Renal pelvis (tissue), 4 donors: Measurements from ENCODE around the gene CRX. TPM values are rescaled to one million over a fixed set of nuclear protein-coding genes. Genes with fewer than 3 reads are reported as not detected.
"Not testable (repeated sequence)": the region's sequence is repeated elsewhere in the genome, so short reads cannot be mapped to it uniquely, and the experiment has no call there.

Source experiments
- DNase-seq: peaks from one replicate; pipeline ENCODE4 v3.0.0-alpha.2; 2013
- polyA plus RNA-seq, 3 donors: library from polyadenylated mRNA; unstranded; fragments of 120-200 nt; gene quantifications; one replicate each; pipeline ENCODE4 v1.2.1, GENCODE V29; 2013; ENCODE audit not compliant: insufficient read length in 3 of 3

Gene CRX
- polyA plus RNA-seq, 3 donors: 0.01 to 0.14 (median 0.06) TPM

DNA sequence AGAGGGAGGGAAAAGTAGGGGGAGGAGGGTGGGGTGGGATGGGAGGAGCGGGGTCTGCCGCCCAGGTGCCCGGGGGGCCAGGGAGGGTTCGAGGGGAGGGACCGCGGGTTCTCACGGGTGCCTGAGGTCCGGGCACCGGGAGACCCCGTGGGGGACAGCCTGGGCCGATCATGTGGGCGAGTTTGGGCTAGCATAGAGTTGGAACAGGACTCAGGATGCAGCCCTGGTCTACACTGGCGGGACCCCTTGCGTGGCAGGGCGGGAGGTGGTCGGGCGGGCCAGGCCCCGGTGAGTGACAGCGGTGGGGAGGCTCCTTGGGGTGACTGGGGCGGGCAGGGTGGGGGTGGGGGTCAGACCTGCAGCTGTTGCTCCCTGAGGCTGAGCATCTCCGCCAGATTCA lies 18.6 kb upstream of the CRX start:
- not testable (repeated sequence) for DNase-seq

GRCh38 chr19:47803671-47804070 lies 18.1 kb upstream of the CRX start:
- DNase-seq: not testable (repeated sequence)

DNA sequence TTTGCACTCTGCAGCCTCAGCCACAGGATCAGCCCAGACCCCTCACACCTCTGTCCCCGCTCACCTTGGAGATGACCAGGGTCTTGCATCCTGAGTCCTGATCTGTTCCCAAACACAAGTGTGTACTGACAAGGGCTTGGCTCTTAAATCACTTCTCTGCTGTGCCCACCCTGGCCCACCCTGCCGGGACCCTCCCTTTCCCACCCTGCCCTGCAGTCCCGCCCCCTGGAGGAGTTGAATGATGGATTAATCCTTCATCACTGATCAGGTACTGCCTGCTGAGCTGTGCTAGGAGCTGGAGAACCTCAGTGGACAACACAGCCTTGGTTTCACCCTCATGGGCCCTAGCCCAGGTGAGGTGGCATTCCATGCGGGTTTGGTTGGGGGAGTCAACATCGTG lies 17.3 kb upstream of the CRX start, which contains the start of gene TPRX1:
TPRX1 (minus strand) TSS at position 101 of the 400 bp plus-strand sequence; CDS start at position 89, 12 bp downstream.
- not testable (repeated sequence) for DNase-seq

- DNase-seq: no peak
These were observed 16.4 kb upstream of the CRX start for GRCh38 chr19:47805313-47805712.

- no peak for DNase-seq
These were observed 15.3 kb upstream of the CRX start for GRCh38 chr19:47806435-47806834.

- DNase-seq: peak; percentile 57
These were observed 8.3 kb upstream of the CRX start for GRCh38 chr19:47813304-47813994.

- no peak for DNase-seq
These were observed 7.8 kb upstream of the CRX start for GRCh38 chr19:47813995-47814328.

GRCh38 chr19:47816270-47816669 lies 5.5 kb upstream of the CRX start:
- not testable (repeated sequence) for DNase-seq

DNA sequence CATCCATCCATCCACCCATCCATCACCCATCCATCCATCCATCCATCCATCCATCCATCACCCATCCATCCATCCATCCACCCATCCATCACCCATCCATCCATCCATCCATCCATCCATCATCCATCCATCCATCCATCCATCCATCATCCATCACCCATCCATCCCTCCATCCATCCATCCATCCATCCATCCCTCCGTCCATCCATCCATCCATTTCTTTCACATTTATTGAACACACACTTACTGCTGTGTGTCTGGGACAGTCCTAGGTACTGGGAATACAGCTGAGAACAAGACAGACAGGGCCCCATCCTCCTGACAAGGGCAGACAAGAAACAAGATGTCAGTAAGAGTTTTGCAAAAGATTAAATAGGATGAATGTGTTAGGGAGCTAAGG lies 3.5 kb upstream of the CRX start:
- DNase-seq: not testable (repeated sequence)

DNA sequence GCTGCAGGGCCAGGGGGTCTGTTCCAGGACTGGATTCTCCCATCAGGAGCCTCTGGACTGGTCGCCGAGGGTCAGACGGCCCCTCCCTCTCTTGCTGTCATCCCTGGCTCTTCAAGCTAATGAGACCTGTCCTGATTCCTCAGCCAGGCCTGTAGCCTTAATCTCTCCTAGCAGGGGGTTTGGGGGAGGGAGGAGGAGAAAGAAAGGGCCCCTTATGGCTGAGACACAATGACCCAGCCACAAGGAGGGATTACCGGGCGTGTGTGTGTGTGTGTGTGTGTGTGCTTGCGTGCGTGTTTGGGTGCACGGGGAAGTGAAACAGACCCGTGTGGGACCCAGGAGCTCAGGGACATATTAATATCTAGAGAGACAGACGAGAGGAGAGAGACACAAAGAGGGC lies 1.9 kb upstream of the CRX start:
- no peak for DNase-seq

GRCh38 chr19:47820410-47820809 lies 1.3 kb upstream of the CRX start:
- DNase-seq: no peak

GRCh38 chr19:47824396-47824795 lies 2.7 kb downstream of the CRX start:
- no peak for DNase-seq

DNA sequence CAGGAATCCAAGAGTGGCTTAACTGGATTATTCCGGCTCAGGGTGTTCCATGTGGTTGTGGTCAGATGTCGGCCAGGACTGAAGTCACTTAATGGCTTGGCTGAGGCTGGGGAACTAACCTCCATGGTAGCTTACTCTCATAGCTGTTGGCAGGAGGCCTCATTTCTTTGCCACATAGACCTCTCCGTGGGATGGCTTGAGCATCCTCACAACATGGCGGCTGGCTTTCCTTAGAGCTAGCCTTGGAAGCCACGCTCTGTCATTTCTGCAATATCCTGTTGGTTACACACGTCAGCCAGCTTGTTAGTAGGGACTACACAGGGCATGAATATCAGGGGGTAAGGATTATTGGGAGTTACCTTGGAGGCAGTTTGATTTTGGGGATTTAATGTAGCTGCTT lies 5.1 kb downstream of the CRX start:
- no peak for DNase-seq

DNA sequence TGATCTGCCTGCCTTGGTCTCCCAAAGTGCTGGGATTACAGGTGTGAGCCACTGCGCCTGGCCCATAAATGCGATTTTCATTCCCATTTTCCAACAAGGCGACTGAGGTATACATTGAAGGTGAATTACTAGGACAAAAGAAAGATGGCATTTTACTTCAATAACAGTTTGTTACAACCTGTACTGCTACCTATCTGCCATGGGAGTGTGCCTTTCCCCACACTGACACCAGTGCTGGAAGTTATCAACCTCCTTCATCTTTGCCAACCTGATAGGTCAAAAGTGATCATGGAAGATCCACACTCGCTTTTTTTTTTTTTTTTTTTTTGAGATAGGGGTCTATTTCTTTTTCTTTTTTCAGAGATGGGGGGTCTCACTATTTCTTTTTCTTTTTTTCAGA lies 11.0 kb downstream of the CRX start:
- DNase-seq: no peak

GRCh38 chr19:47836038-47836437 lies 14.3 kb downstream of the CRX start:
- DNase-seq: no peak

- DNase-seq: no peak
These were observed 17.7 kb downstream of the CRX start for GRCh38 chr19:47839411-47839810.

- DNase-seq: peak; percentile 54
These were observed 18.2 kb downstream of the CRX start for GRCh38 chr19:47839913-47840312.

DNA sequence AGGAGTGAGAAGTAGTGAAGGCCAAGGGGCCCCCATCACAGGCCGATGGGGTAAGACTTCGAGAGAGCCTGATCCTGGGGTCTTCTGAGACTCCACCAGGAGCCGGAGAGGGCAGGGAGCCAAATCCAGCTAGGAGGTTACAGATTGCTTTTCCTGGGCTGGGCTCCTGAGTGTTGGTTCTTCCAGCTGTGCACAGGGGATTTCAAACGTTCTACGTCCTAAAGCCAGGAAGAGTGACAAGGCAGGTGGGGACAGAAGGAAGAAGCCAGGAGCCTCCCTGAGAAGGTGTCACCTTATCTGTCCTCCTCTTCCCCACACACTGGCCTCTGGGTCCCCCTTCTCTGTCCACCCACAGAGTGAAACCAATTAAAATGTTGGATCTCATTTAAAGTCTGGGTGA lies 21.2 kb downstream of the CRX start:
- DNase-seq: no peak

DNA sequence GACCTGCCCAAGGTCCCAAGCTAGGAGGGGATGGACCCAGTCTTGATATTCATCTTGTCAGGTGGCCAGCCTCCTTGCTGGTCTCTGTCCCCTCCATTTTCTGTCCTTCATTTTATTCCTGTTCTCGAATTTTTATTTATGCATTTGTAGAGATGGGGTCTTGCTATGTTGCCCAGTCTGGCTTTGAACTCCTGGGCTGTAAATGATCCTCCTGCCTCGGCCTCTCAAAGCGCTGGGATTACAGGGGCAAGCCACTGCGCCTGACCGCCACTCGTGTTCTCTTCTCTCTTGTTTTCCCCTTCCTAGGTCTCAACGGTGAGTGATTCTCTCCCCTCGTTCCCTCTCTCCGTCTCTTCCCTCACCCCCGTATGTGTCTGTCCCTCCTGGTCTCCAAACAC lies 26.7 kb downstream of the CRX start:
- no peak for DNase-seq

GRCh38 chr19:47848823-47849473 lies 27.2 kb downstream of the CRX start:
- DNase-seq: no peak

DNA sequence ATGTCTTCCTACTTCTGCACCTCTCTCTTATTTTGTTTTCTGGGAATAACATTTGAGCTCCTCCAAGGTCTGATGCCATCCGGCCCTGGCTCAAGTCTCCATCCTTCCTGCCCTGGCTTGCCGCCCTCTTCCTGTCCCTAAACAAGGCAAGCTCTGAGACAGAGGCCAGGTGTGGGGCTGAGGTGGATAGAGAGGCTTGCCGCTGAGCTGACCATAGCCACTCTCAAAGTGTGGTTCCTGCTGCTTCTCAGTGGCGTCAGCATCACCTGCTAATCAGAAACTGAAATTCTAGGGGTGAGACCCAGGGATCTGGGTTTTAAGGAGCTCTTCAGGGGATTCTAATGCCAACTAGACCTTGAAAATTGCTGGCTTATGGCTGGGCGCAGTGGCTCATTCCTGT lies 31.3 kb downstream of the CRX start:
- no peak for DNase-seq

GRCh38 chr19:47854459-47854858 lies 32.7 kb downstream of the CRX start:
- no peak for DNase-seq

DNA sequence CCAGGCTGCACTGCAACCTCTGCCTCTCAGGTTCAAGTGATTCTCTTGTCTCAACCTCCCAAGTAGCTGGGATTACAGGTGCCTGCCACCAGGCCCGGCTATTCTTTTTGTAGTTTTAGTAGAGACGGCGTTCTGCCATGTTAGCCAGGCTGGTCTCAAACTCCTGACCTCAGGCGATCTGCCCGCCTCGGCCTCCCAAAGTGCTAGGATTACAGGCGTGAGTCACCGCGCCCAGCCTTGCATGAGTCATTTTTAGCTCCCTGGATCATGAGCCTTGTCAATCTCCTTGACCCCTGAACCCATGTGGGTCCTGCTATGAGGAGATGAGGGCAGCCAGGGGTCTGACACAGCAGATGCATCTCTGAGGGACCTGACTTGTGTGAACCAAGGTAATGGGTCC lies 36.5 kb downstream of the CRX start:
- DNase-seq: not testable (repeated sequence)
